Large intestine (tissue), 3 donors: Measurements from ENCODE around the gene DLGAP1. TPM values are rescaled to one million over a fixed set of nuclear protein-coding genes. Genes with fewer than 3 reads are reported as not detected.

Experiments used
- DNase-seq, 2 donors: peaks; one replicate each; pipeline versions ENCODE4 v3.0.0 to v3.0.0-alpha.2; 2013
- H3K27ac ChIP-seq: one replicate; pipeline ENCODE4 v1.5.1; 2013; ENCODE audit warnings: low read length
- H3K27me3 ChIP-seq: 2 replicates; pipeline ENCODE4 v1.6.1; 2013; ENCODE audit warnings: low read length; ENCODE audit not compliant: control insufficient read depth, insufficient read depth
- H3K36me3 ChIP-seq: 2 replicates; pipeline ENCODE4 v1.6.1; 2013; ENCODE audit warnings: low read length; ENCODE audit not compliant: control insufficient read depth, insufficient read depth
- H3K4me1 ChIP-seq: one replicate; pipeline ENCODE4 v1.6.1; 2013; ENCODE audit warnings: low read length; ENCODE audit not compliant: control insufficient read depth, insufficient read depth
- H3K4me3 ChIP-seq: one replicate; pipeline ENCODE4 v1.5.1; 2013; ENCODE audit warnings: low read length
- H3K9me3 ChIP-seq: one replicate; pipeline ENCODE4 v1.6.1; 2013; ENCODE audit warnings: mild to moderate bottlenecking, low read depth, low read length, moderate library complexity; ENCODE audit not compliant: control insufficient read depth
- WGBS: methylation state at CpG from one replicate; pipeline ENCODE4 v1.1.5; 2013; ENCODE audit warnings: low lambda C conversion rate; ENCODE audit not compliant: insufficient coverage; 5-methylcytosine and 5-hydroxymethylcytosine counted together
- polyA plus RNA-seq: library from polyadenylated mRNA; unstranded; fragments of 120-200 nt; gene quantifications from one replicate; pipeline ENCODE4 v1.2.1, GENCODE V29; 2013

DLGAP1 gene
- polyA plus RNA-seq, 1 donor, result 0.69 TPM

DNA sequence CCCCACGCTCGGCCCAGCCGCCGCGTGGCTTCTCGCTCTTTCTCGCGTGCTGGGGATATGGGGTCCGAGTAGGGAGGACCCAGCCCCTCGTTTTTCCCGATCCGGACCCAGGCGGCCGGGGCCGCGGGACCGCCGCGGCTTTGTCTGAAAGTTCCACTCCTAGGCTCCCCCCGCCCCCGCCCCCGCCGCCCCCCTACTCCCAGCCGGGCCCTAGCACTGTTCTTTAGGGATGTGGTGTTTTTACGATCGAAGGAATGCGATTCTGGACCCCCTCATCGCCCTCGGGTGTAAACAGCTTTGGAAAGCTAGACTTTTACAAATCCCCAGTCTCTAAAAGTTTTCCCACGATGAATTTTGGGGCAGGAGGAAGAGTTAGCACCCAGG, 1004.3 kb downstream of the DLGAP1 start:
- Histone ChIP-seq H3K27me3 (no peaks in the 10 kb centered on the region), H3K36me3 (no peaks in the 10 kb centered on the region), H3K9me3 (peaks cover 3% of the 10 kb centered on the region), H3K4me3 (peak overlapping the region; percentile 93), H3K4me1 (peaks cover 25% of the 10 kb centered on the region), H3K27ac (peak overlapping the region; percentile 96)
- no peak for DNase-seq
- no CpG with 5 or more reads among the region's 30 CpGs for WGBS

DNA sequence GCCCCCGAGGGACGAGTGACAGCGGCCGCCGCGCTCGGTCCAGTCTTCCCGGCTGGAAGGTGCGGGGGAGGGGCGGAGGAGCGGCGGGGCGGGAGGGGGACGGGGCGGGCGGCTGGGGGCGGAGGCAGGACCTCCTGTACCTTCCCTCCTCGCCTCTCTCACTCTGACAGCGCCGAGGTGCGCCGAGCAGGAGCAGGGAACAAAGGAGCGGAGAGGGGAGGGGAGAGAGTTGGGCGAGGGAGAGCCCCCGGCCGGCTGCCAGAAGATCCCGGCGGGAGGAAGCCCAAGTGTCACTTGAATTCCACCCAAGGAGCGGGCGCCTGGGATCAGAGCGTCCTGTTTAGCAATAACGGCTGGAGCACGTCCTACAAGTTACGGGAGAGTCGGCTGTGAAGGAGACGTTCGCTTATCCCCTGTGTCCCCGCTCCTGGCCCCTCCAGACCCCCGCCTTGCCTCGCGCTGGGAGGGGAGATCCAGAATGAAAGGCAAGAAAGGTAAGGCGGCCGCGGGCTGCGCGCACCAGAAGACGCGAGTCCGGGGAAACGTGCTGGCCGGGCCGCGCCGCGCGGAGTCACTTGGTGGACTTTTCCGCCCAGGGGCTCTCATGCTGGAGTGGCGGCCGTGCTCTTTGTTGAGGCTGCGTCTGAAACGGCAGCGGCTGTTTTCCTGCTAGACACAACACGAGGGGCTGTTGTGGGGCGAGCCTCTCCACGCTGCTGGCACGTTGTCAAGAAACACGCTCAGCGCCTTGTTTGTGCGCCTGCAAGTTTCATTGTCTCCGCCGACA, 1004.9 kb downstream of the DLGAP1 start, which contains the start of gene TGIF1:
Gene TGIF1, plus strand, starts transcription at position 161 of the 787 bp plus-strand sequence. Its CDS starts 318 bp downstream, at position 479.
- Histone ChIP-seq H3K4me3 (peak within 1 kb of the TSS; percentile 93), H3K27ac (peak within 1 kb of the TSS; percentile 96), H3K4me1 (peaks cover 19% of the 10 kb centered on the region), H3K36me3 (no peaks in the 10 kb centered on the region), H3K9me3 (peaks cover 3% of the 10 kb centered on the region), H3K27me3 (no peaks in the 10 kb centered on the region)
- DNase-seq, result peak; percentile 70 to 86
- no CpG with 5 or more reads among the region's 71 CpGs for WGBS

DNA sequence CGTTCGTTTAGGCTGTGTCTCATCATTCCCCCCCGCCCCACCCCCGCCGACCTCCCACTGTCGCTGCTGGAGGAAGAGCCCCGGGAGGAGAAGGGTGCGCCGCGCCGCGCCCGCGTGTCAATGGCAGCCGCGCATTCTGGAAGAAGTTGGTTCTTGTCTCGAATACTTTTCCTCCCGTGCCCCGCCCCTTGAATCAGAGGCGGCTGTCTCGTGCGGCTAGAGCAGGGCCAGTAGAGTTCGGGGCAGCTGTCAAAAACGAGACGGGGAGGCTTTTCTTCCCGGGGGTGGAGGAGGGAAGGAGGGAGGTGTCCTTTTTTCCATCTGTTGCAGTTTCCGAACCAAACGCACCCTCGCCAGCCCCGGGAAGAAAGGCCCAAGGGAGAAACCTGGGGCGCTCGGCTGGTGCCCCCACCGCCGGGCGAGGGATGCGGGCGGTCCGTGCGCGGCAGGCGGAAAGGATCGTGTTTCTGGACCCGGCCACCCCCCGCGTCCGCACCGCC, 1005.5 kb downstream of the DLGAP1 start:
- no CpG with 5 or more reads among the region's 47 CpGs for WGBS
- peak in 1 of 2 donors; percentile 78 for DNase-seq

DNA sequence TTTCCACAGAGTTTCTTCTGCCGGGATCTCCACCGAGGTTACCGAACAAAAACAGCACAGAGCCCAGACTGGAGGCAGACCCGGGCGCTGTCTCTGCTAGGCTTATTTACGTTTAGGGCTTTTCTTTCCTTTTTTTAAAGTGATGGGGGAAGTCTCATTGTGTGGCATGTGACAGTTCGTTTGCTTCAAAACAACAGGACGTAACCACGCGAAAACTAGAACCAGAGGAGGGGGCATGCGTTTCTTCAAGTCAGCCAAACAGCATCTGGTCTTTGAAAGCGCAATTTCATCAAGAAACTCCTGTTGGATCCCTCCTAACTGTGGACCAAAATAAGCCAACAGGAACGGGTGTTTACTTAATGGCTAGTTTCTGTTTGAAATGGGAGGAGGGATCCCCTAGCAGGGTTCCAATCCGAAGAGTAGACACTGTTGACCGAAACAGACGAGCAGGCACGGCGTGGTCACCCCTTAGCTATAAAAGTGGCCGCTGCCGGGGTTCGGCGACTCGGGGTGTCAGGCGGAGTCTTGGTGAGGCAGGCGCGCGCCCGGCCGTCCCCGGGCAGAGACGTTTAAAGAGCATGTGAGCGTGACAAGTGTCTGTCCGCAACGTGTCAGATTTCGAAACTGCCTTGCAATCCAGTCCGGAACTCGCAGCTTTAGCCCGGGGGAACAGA, 1006.1 kb downstream of the DLGAP1 start:
- peaks cover 3% of the 10 kb centered on the region for H3K9me3 ChIP-seq
- no peaks in the 10 kb centered on the region for H3K36me3 ChIP-seq
- WGBS, result no CpG with 5 or more reads among the region's 38 CpGs
- peak overlapping the region; percentile 96 for H3K27ac ChIP-seq
- H3K4me1 ChIP-seq, result peaks cover 13% of the 10 kb centered on the region
- no peaks in the 10 kb centered on the region for H3K27me3 ChIP-seq
- peak overlapping the region; percentile 93 for H3K4me3 ChIP-seq
- peak; percentile 85 to 91 for DNase-seq

More for the DNA sequence above, 1005.5 kb downstream of the DLGAP1 start:
- peak overlapping the region; percentile 93 for H3K4me3 ChIP-seq
- H3K4me1 ChIP-seq, result peaks cover 13% of the 10 kb centered on the region
- peak overlapping the region; percentile 96 for H3K27ac ChIP-seq
- no peaks in the 10 kb centered on the region for H3K36me3 ChIP-seq
- peaks cover 3% of the 10 kb centered on the region for H3K9me3 ChIP-seq
- H3K27me3 ChIP-seq, result no peaks in the 10 kb centered on the region

DNA sequence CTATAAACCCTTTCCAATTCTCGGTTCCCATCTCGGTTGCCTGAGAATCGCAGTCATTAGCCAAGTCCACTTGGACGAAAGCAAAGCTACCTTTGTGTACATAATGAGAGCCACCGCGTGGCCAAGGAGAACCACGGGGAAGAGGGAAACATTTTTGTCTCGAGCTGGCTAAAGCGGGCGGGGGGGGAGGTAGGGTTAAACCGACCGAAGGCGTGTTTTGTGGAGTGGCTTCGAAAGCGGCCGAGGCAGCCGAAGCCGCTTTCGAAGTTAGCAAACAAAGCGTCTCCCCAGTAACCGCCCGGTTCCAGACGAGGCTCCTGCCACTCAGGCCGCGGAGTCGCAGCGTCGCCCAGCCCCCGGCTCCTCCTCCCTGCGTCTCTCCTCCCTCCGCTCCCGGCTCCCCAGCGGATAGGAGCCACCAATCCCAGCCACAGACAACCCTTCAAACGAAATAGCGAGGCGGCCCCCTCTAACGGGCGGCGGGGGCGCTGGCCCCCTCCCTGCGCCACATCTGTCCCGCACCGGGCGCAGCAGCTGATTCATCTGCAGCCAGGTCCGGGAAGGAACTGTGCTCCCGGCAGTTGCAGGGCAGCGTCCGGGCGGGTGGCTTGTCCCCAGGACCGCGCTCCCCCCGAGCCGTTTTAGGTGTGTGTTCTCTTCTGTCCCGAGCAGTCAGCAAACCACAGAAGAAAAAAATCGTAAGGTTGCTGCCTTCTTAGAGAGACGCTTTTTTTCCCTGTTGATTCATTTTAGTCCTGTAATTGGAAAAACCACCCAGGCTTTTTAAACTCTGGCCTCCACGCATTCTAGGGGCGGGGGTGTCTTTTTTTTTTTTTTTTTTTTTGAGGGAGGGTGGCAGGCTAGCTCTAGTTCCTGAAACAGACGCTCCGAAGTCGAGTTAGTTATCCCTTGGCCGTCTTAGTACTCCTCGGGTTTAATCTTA, 1006.9 kb downstream of the DLGAP1 start:
- H3K4me1 ChIP-seq, result peaks cover 13% of the 10 kb centered on the region
- H3K27me3 ChIP-seq, result no peaks in the 10 kb centered on the region
- H3K4me3 ChIP-seq, result peak overlapping the region; percentile 93
- DNase-seq, result peak; percentile 97 to 99
- WGBS, result 0% methylated on average over 1 of the region's 63 CpGs
- peak overlapping the region; percentile 96 for H3K27ac ChIP-seq
- H3K9me3 ChIP-seq, result peaks cover 3% of the 10 kb centered on the region
- H3K36me3 ChIP-seq, result no peaks in the 10 kb centered on the region

DNA sequence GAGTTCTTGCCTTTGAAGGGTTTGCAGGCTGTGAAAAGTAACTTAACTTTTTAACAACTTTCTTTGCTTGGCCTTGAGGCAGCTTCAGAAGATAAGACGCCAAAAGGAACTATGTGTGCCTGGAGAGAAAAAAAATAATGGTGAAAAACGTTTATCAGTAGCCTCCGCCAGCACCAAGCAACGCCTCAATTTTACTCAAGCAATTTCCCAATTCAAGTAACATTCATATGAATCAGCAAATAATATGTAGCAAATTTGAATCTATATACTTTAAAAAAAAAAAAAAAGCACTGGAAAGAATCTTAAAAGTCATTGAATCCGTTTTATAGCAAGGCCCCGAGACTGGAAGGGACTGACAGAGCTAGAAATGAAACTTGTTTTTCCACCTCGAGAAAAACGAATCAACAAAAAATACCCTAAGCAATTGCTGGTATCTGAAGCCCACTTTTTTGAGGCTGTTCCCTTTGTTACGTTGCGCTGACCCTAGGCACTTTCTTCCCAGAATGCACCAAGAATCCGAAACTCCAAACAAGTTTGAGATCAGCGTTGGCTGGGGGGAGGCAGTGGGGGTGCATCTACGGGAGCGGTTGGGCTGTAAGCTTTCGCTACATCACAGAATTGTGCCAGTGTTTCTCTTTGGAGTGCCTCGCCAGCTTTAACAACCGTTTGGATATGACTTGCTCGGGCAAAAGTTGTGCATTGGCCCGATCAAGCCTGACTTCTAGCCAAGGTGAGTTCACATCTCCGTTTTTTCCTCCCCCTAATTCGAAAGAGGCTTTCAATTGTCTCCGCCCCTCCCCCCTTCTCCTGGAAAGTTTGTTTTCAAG, 1007.8 kb downstream of the DLGAP1 start:
- peak overlapping the region; percentile 96 for H3K27ac ChIP-seq
- H3K9me3 ChIP-seq, result peaks cover 3% of the 10 kb centered on the region
- 0% methylated on average over 1 of the region's 22 CpGs for WGBS
- no peaks in the 10 kb centered on the region for H3K36me3 ChIP-seq
- H3K4me3 ChIP-seq, result peak overlapping the region; percentile 93
- peak; percentile 61 to 82 for DNase-seq
- peaks cover 13% of the 10 kb centered on the region for H3K4me1 ChIP-seq
- no peaks in the 10 kb centered on the region for H3K27me3 ChIP-seq
